Measurements from ENCODE around the gene PDLIM1.

PDLIM1 gene

GRCh38 chr10:95289003-95289920, 1.5 kb downstream of the PDLIM1 start:
- no peaks in the 10 kb centered on the region for H3K4me1 ChIP-seq (ENCODE audit: control insufficient read depth, insufficient read depth, low read length, poor library complexity, severe bottlenecking)
- H3K27ac ChIP-seq (ENCODE audit: insufficient read depth, low read length, poor library complexity, severe bottlenecking) = no peak overlapping the region
- H3K9me3 ChIP-seq (ENCODE audit: control insufficient read depth, low read length) = no peaks in the 10 kb centered on the region
- H3K27me3 ChIP-seq (replicated peaks; ENCODE audit: control insufficient read depth, insufficient read depth, low read length, poor library complexity, severe bottlenecking) = peaks cover 3% of the 10 kb centered on the region
- H3K4me3 ChIP-seq (ENCODE audit: insufficient read depth, low read depth, low read length, poor library complexity, severe bottlenecking) = no peak overlapping the region
- H3K36me3 ChIP-seq (ENCODE audit: control insufficient read depth, insufficient read depth, low read length) = no peaks in the 10 kb centered on the region
- DNase-seq = no peak

- Histone ChIP-seq H3K4me1 (ENCODE audit: control insufficient read depth, insufficient read depth, low read length, poor library complexity, severe bottlenecking) (no peaks in the 10 kb centered on the region), H3K4me3 (ENCODE audit: insufficient read depth, low read depth, low read length, poor library complexity, severe bottlenecking) (no peak overlapping the region)
- DNase-seq = no peak
Observed at GRCh38 chr10:95288303-95288702, 2.5 kb downstream of the PDLIM1 start.

DNA sequence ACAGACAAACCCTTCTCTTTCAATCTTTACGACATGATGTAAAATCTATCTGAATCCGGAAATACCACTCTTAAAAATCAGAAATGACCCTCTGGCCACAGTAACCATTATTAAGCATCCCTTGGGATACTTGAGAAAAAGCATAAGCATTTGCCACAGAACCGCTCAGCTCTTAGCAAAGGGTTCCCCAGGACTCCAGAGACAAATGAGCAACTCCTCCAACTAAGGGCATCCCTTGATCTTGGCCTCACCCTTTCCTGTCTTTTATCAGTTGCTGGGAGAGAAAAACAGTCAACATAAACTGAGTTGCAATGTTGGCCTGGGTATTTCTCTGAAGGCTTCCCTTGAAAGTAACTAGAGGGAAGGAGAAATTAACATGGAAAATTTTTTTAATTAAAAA, 3.5 kb downstream of the PDLIM1 start:
- Histone ChIP-seq H3K4me1 (ENCODE audit: control insufficient read depth, insufficient read depth, low read length, poor library complexity, severe bottlenecking) (no peaks in the 10 kb centered on the region), H3K27me3 (replicated peaks; ENCODE audit: control insufficient read depth, insufficient read depth, low read length, poor library complexity, severe bottlenecking) (peaks cover 3% of the 10 kb centered on the region), H3K4me3 (ENCODE audit: insufficient read depth, low read depth, low read length, poor library complexity, severe bottlenecking) (no peak overlapping the region), H3K27ac (ENCODE audit: insufficient read depth, low read length, poor library complexity, severe bottlenecking) (no peak overlapping the region), H3K9me3 (ENCODE audit: control insufficient read depth, low read length) (no peaks in the 10 kb centered on the region), H3K36me3 (ENCODE audit: control insufficient read depth, insufficient read depth, low read length) (no peaks in the 10 kb centered on the region)
- DNase-seq = no peak

More at GRCh38 chr10:95288303-95288702, 2.5 kb downstream of the PDLIM1 start:
- no peak overlapping the region for H3K27ac ChIP-seq (ENCODE audit: insufficient read depth, low read length, poor library complexity, severe bottlenecking)
- no peaks in the 10 kb centered on the region for H3K36me3 ChIP-seq (ENCODE audit: control insufficient read depth, insufficient read depth, low read length)
- H3K9me3 ChIP-seq (ENCODE audit: control insufficient read depth, low read length) = no peaks in the 10 kb centered on the region
- H3K27me3 ChIP-seq (replicated peaks; ENCODE audit: control insufficient read depth, insufficient read depth, low read length, poor library complexity, severe bottlenecking) = peaks cover 3% of the 10 kb centered on the region

DNA sequence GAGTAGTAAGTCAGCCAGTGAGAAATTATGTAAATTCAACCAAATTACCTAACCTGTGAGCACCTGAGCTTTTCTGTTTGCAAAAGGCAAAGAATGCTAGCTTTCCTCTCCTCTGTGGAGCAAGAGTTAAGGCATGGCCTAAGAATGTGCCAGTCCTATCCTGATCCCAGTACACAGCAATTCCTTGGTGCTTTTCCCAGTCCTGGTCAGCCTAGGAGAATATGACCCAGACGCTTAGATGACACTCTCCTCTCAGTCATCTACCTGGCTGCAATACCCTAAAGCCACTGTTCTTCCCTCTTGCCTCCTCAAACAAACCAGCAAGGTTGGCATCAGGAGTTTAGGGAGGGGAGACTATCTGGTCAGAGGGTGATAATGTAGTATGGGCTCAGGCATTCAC, 4.1 kb downstream of the PDLIM1 start:
- Histone ChIP-seq H3K27me3 (replicated peaks; ENCODE audit: control insufficient read depth, insufficient read depth, low read length, poor library complexity, severe bottlenecking) (peaks cover 3% of the 10 kb centered on the region), H3K36me3 (ENCODE audit: control insufficient read depth, insufficient read depth, low read length) (no peaks in the 10 kb centered on the region), H3K9me3 (ENCODE audit: control insufficient read depth, low read length) (no peaks in the 10 kb centered on the region), H3K4me1 (ENCODE audit: control insufficient read depth, insufficient read depth, low read length, poor library complexity, severe bottlenecking) (no peaks in the 10 kb centered on the region), H3K4me3 (ENCODE audit: insufficient read depth, low read depth, low read length, poor library complexity, severe bottlenecking) (no peak overlapping the region), H3K27ac (ENCODE audit: insufficient read depth, low read length, poor library complexity, severe bottlenecking) (no peak overlapping the region)
- no peak for DNase-seq

GRCh38 chr10:95285556-95285955, 5.2 kb downstream of the PDLIM1 start:
- no peak for DNase-seq
- no peaks in the 10 kb centered on the region for H3K9me3 ChIP-seq (ENCODE audit: control insufficient read depth, low read length)
- no peak overlapping the region for H3K27ac ChIP-seq (ENCODE audit: insufficient read depth, low read length, poor library complexity, severe bottlenecking)
- H3K36me3 ChIP-seq (ENCODE audit: control insufficient read depth, insufficient read depth, low read length) = no peaks in the 10 kb centered on the region
- peaks cover 3% of the 10 kb centered on the region for H3K27me3 ChIP-seq (replicated peaks; ENCODE audit: control insufficient read depth, insufficient read depth, low read length, poor library complexity, severe bottlenecking)
- H3K4me1 ChIP-seq (ENCODE audit: control insufficient read depth, insufficient read depth, low read length, poor library complexity, severe bottlenecking) = no peaks in the 10 kb centered on the region
- H3K4me3 ChIP-seq (ENCODE audit: insufficient read depth, low read depth, low read length, poor library complexity, severe bottlenecking) = no peak overlapping the region

GRCh38 chr10:95284807-95285206, 6.0 kb downstream of the PDLIM1 start:
- Histone ChIP-seq H3K36me3 (ENCODE audit: control insufficient read depth, insufficient read depth, low read length) (no peaks in the 10 kb centered on the region), H3K27me3 (replicated peaks; ENCODE audit: control insufficient read depth, insufficient read depth, low read length, poor library complexity, severe bottlenecking) (peaks cover 3% of the 10 kb centered on the region), H3K9me3 (ENCODE audit: control insufficient read depth, low read length) (no peaks in the 10 kb centered on the region), H3K4me1 (ENCODE audit: control insufficient read depth, insufficient read depth, low read length, poor library complexity, severe bottlenecking) (no peaks in the 10 kb centered on the region), H3K4me3 (ENCODE audit: insufficient read depth, low read depth, low read length, poor library complexity, severe bottlenecking) (no peak overlapping the region), H3K27ac (ENCODE audit: insufficient read depth, low read length, poor library complexity, severe bottlenecking) (no peak overlapping the region)
- DNase-seq = no peak

DNA sequence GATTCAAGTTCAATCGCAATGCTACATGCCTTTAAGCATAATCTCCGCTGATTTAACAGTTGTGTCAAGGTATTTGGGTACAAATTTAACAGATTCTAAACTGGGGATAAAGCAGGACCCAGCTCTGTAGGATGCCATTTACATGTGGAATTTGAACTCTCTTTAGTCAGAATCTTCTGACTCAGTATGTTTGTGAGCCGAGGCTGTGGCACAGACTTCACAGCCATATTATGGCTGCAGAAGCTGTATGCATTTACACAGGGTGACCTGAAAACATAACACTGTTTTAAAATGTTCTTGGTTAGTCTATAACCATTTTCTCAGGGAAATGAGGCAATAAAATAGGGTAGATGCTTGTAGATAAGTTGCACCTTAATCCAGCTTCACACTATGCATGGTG, 8.7 kb downstream of the PDLIM1 start:
- no peaks in the 10 kb centered on the region for H3K36me3 ChIP-seq (ENCODE audit: control insufficient read depth, insufficient read depth, low read length)
- no peak overlapping the region for H3K27ac ChIP-seq (ENCODE audit: insufficient read depth, low read length, poor library complexity, severe bottlenecking)
- no peak overlapping the region for H3K4me3 ChIP-seq (ENCODE audit: insufficient read depth, low read depth, low read length, poor library complexity, severe bottlenecking)
- DNase-seq = no peak
- H3K27me3 ChIP-seq (replicated peaks; ENCODE audit: control insufficient read depth, insufficient read depth, low read length, poor library complexity, severe bottlenecking) = peaks cover 3% of the 10 kb centered on the region
- H3K9me3 ChIP-seq (ENCODE audit: control insufficient read depth, low read length) = no peaks in the 10 kb centered on the region
- no peaks in the 10 kb centered on the region for H3K4me1 ChIP-seq (ENCODE audit: control insufficient read depth, insufficient read depth, low read length, poor library complexity, severe bottlenecking)

GRCh38 chr10:95281206-95281605, 9.6 kb downstream of the PDLIM1 start:
- no peaks in the 10 kb centered on the region for H3K4me1 ChIP-seq (ENCODE audit: control insufficient read depth, insufficient read depth, low read length, poor library complexity, severe bottlenecking)
- H3K36me3 ChIP-seq (ENCODE audit: control insufficient read depth, insufficient read depth, low read length) = no peaks in the 10 kb centered on the region
- no peak overlapping the region for H3K4me3 ChIP-seq (ENCODE audit: insufficient read depth, low read depth, low read length, poor library complexity, severe bottlenecking)
- no peaks in the 10 kb centered on the region for H3K27me3 ChIP-seq (replicated peaks; ENCODE audit: control insufficient read depth, insufficient read depth, low read length, poor library complexity, severe bottlenecking)
- no peak overlapping the region for H3K27ac ChIP-seq (ENCODE audit: insufficient read depth, low read length, poor library complexity, severe bottlenecking)
- no peaks in the 10 kb centered on the region for H3K9me3 ChIP-seq (ENCODE audit: control insufficient read depth, low read length)
- no peak for DNase-seq

DNA sequence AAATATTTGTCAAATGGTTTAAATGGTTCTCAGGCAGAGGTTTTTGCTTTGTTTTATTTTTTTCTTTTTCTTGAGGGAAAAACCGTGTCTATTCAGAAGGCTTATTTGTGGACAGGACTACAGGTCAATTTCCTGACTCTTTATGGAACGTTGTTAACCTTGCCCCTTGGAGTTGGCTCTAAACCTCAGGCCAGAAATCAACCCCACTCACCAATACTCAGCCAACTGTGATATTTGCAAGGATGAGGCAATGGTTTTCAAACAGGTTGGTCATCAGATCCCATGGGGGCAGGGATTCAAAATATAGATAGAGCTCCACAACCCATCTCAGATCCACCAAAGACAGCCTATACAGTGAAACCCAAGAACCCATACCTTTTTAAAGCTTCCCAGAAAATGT, 10.2 kb downstream of the PDLIM1 start:
- H3K27ac ChIP-seq (ENCODE audit: insufficient read depth, low read length, poor library complexity, severe bottlenecking) = no peak overlapping the region
- no peaks in the 10 kb centered on the region for H3K36me3 ChIP-seq (ENCODE audit: control insufficient read depth, insufficient read depth, low read length)
- H3K4me1 ChIP-seq (ENCODE audit: control insufficient read depth, insufficient read depth, low read length, poor library complexity, severe bottlenecking) = no peaks in the 10 kb centered on the region
- H3K9me3 ChIP-seq (ENCODE audit: control insufficient read depth, low read length) = no peaks in the 10 kb centered on the region
- H3K4me3 ChIP-seq (ENCODE audit: insufficient read depth, low read depth, low read length, poor library complexity, severe bottlenecking) = no peak overlapping the region
- DNase-seq = no peak
- H3K27me3 ChIP-seq (replicated peaks; ENCODE audit: control insufficient read depth, insufficient read depth, low read length, poor library complexity, severe bottlenecking) = no peaks in the 10 kb centered on the region

DNA sequence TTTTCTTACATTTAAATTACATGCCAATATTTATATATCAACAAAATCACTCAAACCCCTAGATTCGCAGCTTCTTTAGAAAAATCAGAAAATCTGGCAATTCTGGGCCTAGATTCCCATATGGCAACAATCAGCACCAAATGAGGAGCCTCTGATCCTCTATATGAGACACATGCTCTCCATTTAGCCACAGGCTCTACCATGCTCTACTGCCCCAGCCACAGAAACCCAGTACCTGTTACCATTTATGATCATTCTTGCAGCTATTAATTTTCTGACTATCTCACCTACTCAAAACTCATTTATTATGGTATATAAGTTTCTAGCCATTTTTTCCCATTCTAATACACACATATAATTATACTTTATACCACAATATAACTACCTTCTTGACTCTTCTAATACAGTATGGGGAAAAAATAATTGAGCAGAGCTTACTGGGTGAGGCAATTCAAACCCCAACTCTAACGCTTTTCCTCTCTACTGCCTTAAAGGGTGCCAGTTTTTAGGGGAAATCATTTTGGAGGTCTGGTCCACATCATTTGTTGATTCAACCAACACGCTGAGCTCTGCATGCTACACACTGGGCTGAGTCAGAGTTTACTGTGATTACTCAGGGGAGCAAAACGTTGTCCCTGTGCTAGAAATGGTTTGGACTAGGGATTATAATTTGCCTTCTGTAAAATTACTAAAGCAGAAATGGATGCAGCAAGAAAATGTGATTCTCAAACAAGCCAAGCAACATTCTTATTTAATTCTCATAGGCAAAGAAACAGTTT, 11.6 kb downstream of the PDLIM1 start:
- Histone ChIP-seq H3K27me3 (replicated peaks; ENCODE audit: control insufficient read depth, insufficient read depth, low read length, poor library complexity, severe bottlenecking) (no peaks in the 10 kb centered on the region), H3K36me3 (ENCODE audit: control insufficient read depth, insufficient read depth, low read length) (no peaks in the 10 kb centered on the region), H3K9me3 (ENCODE audit: control insufficient read depth, low read length) (no peaks in the 10 kb centered on the region), H3K27ac (ENCODE audit: insufficient read depth, low read length, poor library complexity, severe bottlenecking) (no peak overlapping the region), H3K4me1 (ENCODE audit: control insufficient read depth, insufficient read depth, low read length, poor library complexity, severe bottlenecking) (no peaks in the 10 kb centered on the region), H3K4me3 (ENCODE audit: insufficient read depth, low read depth, low read length, poor library complexity, severe bottlenecking) (no peak overlapping the region)
- DNase-seq = no peak

Data from effector memory CD4-positive, alpha-beta T cell (primary cell).